ENCODE data around the gene SULT1C2. TPM values are rescaled to one million over a fixed set of nuclear protein-coding genes. Genes with fewer than 3 reads are reported as not detected.

Gene SULT1C2
- polyA plus RNA-seq, 2 of the 4 experiments (the other 2 are of a cell fraction) = 0.36 to 0.56 TPM

- FAIRE-seq = no peak
- ATAC-seq = no peak
- WGBS (ENCODE audit: missing lambda C conversion rate) = 63% methylated on average over 1 of the region's 1 CpG
Measured at GRCh38 chr2:108260773-108261172, 27.9 kb upstream of the SULT1C2 start.

GRCh38 chr2:108262036-108262435, 26.7 kb upstream of the SULT1C2 start:
- no peak for ATAC-seq
- H3K4me1 ChIP-seq = peaks cover 38% of the 10 kb centered on the region
- ChIA-PET CTCF (no interaction called here), POLR2A (no interaction called here)
- H3K4me3 ChIP-seq = no peak overlapping the region
- no peak for FAIRE-seq
- WGBS (ENCODE audit: missing lambda C conversion rate) = 57% methylated on average over 1 of the region's 1 CpG
- H3K9me3 ChIP-seq = no peaks in the 10 kb centered on the region
- H3K4me2 ChIP-seq = no peak overlapping the region
- H3K27ac ChIP-seq = peak overlapping the region in 1 of 2 experiments; percentile 97; a peak in 2 of 6 replicates
- no peak for DNase-seq (ENCODE audit: low read depth in 1 of 2, low spot score in 1 of 2)
- TF ChIP-seq EP300 (IDR thresholded peaks at IDR 0.05) (no peak), JUNB (IDR thresholded peaks at IDR 0.05) (no peak), BHLHE40 (IDR thresholded peaks at IDR 0.05; ENCODE audit: low read depth, low read length) (no peak)

More at GRCh38 chr2:108260773-108261172, 27.9 kb upstream of the SULT1C2 start:
- TF ChIP-seq POLR2A (IDR thresholded peaks at IDR 0.05; ENCODE audit: low read length) (no peak), ELK1 (IDR thresholded peaks at IDR 0.05; ENCODE audit: low read depth, low read length) (no peak), SMC3 (IDR thresholded peaks at IDR 0.05) (no peak), FOXS1 (CRISPR knock-in tag; IDR thresholded peaks at IDR 0.05) (no peak), RARB (CRISPR knock-in tag; IDR thresholded peaks at IDR 0.05) (no peak), PBX3 (IDR thresholded peaks at IDR 0.05) (no peak), MAX (IDR thresholded peaks at IDR 0.05) (no peak), PHF8 (IDR thresholded peaks at IDR 0.05; ENCODE audit: borderline replicate concordance, low read depth) (no peak), CTCF (IDR thresholded peaks at IDR 0.05) (no peak)
- DNase-seq (ENCODE audit: low read depth in 1 of 2, low spot score in 1 of 2) = no peak
- Histone ChIP-seq H3K4me2 (no peak overlapping the region), H3K4me3 (no peak overlapping the region), H3K27ac (no peak overlapping the region), H3K4me1 (peaks cover 26% of the 10 kb centered on the region), H3K9me3 (no peaks in the 10 kb centered on the region)
- POLR2A ChIA-PET = no interaction called here
- CTCF ChIA-PET = no interaction called here

GRCh38 chr2:108263401-108263800, 25.3 kb upstream of the SULT1C2 start:
- peaks cover 42% of the 10 kb centered on the region for H3K4me1 ChIP-seq
- POLR2A ChIA-PET = no interaction called here
- ATAC-seq (no peak), DNase-seq (ENCODE audit: low read depth in 1 of 2, low spot score in 1 of 2) (no peak), FAIRE-seq (no peak)
- no peak overlapping the region for H3K4me2 ChIP-seq
- H3K4me3 ChIP-seq = no peak overlapping the region
- H3K9me3 ChIP-seq = no peaks in the 10 kb centered on the region
- peak overlapping the region in 1 of 2 experiments; percentile 97; a peak in 2 of 6 replicates for H3K27ac ChIP-seq
- TF ChIP-seq RARB (CRISPR knock-in tag; IDR thresholded peaks at IDR 0.05) = no peak
- no peak for TF ChIP-seq ZSCAN20 (CRISPR knock-in tag; IDR thresholded peaks at IDR 0.05)
- TF ChIP-seq MAX (IDR thresholded peaks at IDR 0.05) = no peak
- no peak for TF ChIP-seq CBX2 (IDR thresholded peaks at IDR 0.05; ENCODE audit: borderline replicate concordance, low read depth)
- no peak for TF ChIP-seq PHF8 (IDR thresholded peaks at IDR 0.05; ENCODE audit: borderline replicate concordance, low read depth)
- TF ChIP-seq RNF2 (IDR thresholded peaks at IDR 0.05; ENCODE audit: borderline replicate concordance, low read depth) = no peak
- no peak for TF ChIP-seq CHD2 (IDR thresholded peaks at IDR 0.05; ENCODE audit: low read length, partially characterized antibody)
- no peak for TF ChIP-seq HOXA7 (CRISPR knock-in tag; IDR thresholded peaks at IDR 0.05)
- TF ChIP-seq RCOR1 (IDR thresholded peaks at IDR 0.05; ENCODE audit: low read depth, low read length) = no peak
- no peak for TF ChIP-seq BCL3 (IDR thresholded peaks at IDR 0.05)
- TF ChIP-seq ZC3H11A (IDR thresholded peaks at IDR 0.05) = no peak
- no peak for TF ChIP-seq CEBPB (IDR thresholded peaks at IDR 0.05)
- no peak for TF ChIP-seq ATOH8 (CRISPR knock-in tag; IDR thresholded peaks at IDR 0.05; ENCODE audit: low read depth)
- no peak for TF ChIP-seq CHD4 (IDR thresholded peaks at IDR 0.05; ENCODE audit: borderline replicate concordance)
- TF ChIP-seq PBX3 (IDR thresholded peaks at IDR 0.05) = no peak
- TF ChIP-seq POLR2AphosphoS2 (conservative IDR thresholded peaks at IDR 0.05; ENCODE audit: low read length) = no peak
- no peak for TF ChIP-seq EHF (CRISPR knock-in tag; IDR thresholded peaks at IDR 0.05)
- no peak for TF ChIP-seq ZFP36 (IDR thresholded peaks at IDR 0.05; ENCODE audit: borderline replicate concordance, partially characterized antibody)
- CTCF ChIA-PET = interaction anchor here (1.0 kb wide), 1 partner anchor 373 kb away, joined by 3 read pairs; no protein-coding TSS in a partner anchor
